ENCODE data around the gene KAZALD1.

KAZALD1 gene

GRCh38 chr10:101050208-101051069 lies 11.3 kb upstream of the KAZALD1 start:
- TF ChIP-seq GATA2 (IDR thresholded peaks at IDR 0.05; ENCODE audit: low read depth, low read length) (no peak), GATA3 (IDR thresholded peaks at IDR 0.05; ENCODE audit: low read depth, low read length) (no peak)

- TF ChIP-seq GATA2 (IDR thresholded peaks at IDR 0.05; ENCODE audit: low read depth, low read length) (no peak), GATA3 (IDR thresholded peaks at IDR 0.05; ENCODE audit: low read depth, low read length) (no peak)
Measured at GRCh38 chr10:101052285-101052684, 9.5 kb upstream of the KAZALD1 start.

- TF ChIP-seq GATA3 (IDR thresholded peaks at IDR 0.05; ENCODE audit: low read depth, low read length) = no peak
- TF ChIP-seq GATA2 (IDR thresholded peaks at IDR 0.05; ENCODE audit: low read depth, low read length) = no peak
Measured at GRCh38 chr10:101053516-101053915, 8.3 kb upstream of the KAZALD1 start.

GRCh38 chr10:101054351-101054750 lies 7.4 kb upstream of the KAZALD1 start:
- no peak for TF ChIP-seq GATA2 (IDR thresholded peaks at IDR 0.05; ENCODE audit: low read depth, low read length)
- no peak for TF ChIP-seq GATA3 (IDR thresholded peaks at IDR 0.05; ENCODE audit: low read depth, low read length)

- TF ChIP-seq GATA3 (IDR thresholded peaks at IDR 0.05; ENCODE audit: low read depth, low read length) = no peak
- TF ChIP-seq GATA2 (IDR thresholded peaks at IDR 0.05; ENCODE audit: low read depth, low read length) = no peak
Measured at GRCh38 chr10:101054876-101055275, 6.9 kb upstream of the KAZALD1 start.

- TF ChIP-seq GATA2 (IDR thresholded peaks at IDR 0.05; ENCODE audit: low read depth, low read length) = no peak
- TF ChIP-seq GATA3 (IDR thresholded peaks at IDR 0.05; ENCODE audit: low read depth, low read length) = no peak
Measured at GRCh38 chr10:101055411-101055810, 6.4 kb upstream of the KAZALD1 start.

- TF ChIP-seq GATA3 (IDR thresholded peaks at IDR 0.05; ENCODE audit: low read depth, low read length) (no peak), GATA2 (IDR thresholded peaks at IDR 0.05; ENCODE audit: low read depth, low read length) (no peak)
Measured at GRCh38 chr10:101056365-101057151, 5.2 kb upstream of the KAZALD1 start.

- TF ChIP-seq GATA3 (IDR thresholded peaks at IDR 0.05; ENCODE audit: low read depth, low read length) (no peak), GATA2 (IDR thresholded peaks at IDR 0.05; ENCODE audit: low read depth, low read length) (no peak)
Measured at GRCh38 chr10:101060036-101060950, 1.5 kb upstream of the KAZALD1 start.

GRCh38 chr10:101060951-101061623 lies 702 bp upstream of the KAZALD1 start:
- TF ChIP-seq GATA3 (IDR thresholded peaks at IDR 0.05; ENCODE audit: low read depth, low read length) (no peak), GATA2 (IDR thresholded peaks at IDR 0.05; ENCODE audit: low read depth, low read length) (no peak)

- TF ChIP-seq GATA3 (IDR thresholded peaks at IDR 0.05; ENCODE audit: low read depth, low read length) (no peak), GATA2 (IDR thresholded peaks at IDR 0.05; ENCODE audit: low read depth, low read length) (no peak)
Measured at GRCh38 chr10:101062232-101063049, 652 bp downstream of the KAZALD1 start.

GRCh38 chr10:101063050-101063525 lies 1.3 kb downstream of the KAZALD1 start:
- TF ChIP-seq GATA3 (IDR thresholded peaks at IDR 0.05; ENCODE audit: low read depth, low read length) (no peak), GATA2 (IDR thresholded peaks at IDR 0.05; ENCODE audit: low read depth, low read length) (no peak)

All from SH-SY5Y (cell line).